ENCODE data around the gene GRIK3.

DNA sequence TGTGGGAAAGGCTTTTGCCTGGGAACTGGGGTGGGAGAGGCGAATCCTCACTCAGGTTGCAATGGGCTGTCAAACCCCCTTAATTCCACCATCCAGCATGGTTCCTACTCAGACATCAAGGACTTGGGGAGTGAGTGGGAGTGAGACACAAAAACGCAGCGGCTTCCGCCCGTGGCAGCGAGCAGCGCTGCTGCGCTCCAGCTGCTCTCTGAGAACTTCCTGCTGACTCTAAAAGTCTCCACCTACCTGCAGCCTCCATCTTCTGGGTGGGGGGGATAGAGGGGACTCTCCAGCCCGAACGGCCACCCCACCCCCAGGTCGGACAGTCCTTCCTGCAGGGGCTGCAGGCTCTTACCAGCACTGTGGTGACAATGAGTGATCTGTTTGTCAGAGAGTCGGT, 184.4 kb downstream of the GRIK3 start:
- TF ChIP-seq, protein P1, sequence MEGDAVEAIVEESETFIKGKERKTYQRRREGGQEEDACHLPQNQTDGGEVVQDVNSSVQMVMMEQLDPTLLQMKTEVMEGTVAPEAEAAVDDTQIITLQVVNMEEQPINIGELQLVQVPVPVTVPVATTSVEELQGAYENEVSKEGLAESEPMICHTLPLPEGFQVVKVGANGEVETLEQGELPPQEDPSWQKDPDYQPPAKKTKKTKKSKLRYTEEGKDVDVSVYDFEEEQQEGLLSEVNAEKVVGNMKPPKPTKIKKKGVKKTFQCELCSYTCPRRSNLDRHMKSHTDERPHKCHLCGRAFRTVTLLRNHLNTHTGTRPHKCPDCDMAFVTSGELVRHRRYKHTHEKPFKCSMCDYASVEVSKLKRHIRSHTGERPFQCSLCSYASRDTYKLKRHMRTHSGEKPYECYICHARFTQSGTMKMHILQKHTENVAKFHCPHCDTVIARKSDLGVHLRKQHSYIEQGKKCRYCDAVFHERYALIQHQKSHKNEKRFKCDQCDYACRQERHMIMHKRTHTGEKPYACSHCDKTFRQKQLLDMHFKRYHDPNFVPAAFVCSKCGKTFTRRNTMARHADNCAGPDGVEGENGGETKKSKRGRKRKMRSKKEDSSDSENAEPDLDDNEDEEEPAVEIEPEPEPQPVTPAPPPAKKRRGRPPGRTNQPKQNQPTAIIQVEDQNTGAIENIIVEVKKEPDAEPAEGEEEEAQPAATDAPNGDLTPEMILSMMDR (IDR thresholded peaks at IDR 0.05) = no peak
- TF ChIP-seq, protein P2, sequence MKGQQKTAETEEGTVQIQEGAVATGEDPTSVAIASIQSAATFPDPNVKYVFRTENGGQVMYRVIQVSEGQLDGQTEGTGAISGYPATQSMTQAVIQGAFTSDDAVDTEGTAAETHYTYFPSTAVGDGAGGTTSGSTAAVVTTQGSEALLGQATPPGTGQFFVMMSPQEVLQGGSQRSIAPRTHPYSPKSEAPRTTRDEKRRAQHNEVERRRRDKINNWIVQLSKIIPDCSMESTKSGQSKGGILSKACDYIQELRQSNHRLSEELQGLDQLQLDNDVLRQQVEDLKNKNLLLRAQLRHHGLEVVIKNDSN (CRISPR knock-in tag; IDR thresholded peaks at IDR 0.05) = no peak
- no peak for TF ChIP-seq SMAD3 (CRISPR knock-in tag; IDR thresholded peaks at IDR 0.05; ENCODE audit: borderline replicate concordance)
- no peak for TF ChIP-seq KAT7 (CRISPR knock-in tag; IDR thresholded peaks at IDR 0.05; ENCODE audit: borderline replicate concordance)
- TF ChIP-seq RORB (CRISPR knock-in tag; IDR thresholded peaks at IDR 0.05) = no peak
- no peak for TF ChIP-seq TP53 (CRISPR knock-in tag; IDR thresholded peaks at IDR 0.05)
- TF ChIP-seq ZNF671 (CRISPR knock-in tag; IDR thresholded peaks at IDR 0.05) = no peak
- TF ChIP-seq, protein P3, sequence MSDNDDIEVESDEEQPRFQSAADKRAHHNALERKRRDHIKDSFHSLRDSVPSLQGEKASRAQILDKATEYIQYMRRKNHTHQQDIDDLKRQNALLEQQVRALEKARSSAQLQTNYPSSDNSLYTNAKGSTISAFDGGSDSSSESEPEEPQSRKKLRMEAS (CRISPR knock-in tag; IDR thresholded peaks at IDR 0.05) = no peak

Data from WTC11 (cell line).